Panc1 (cell line): Measurements from ENCODE around the gene ADPRH. TPM values are rescaled to one million over a fixed set of nuclear protein-coding genes. Genes with fewer than 3 reads are reported as not detected.

Experiments
- ATAC-seq: fragments of 200-7000 bp; cut with Tn5 transposase; 2 replicates; pipeline ENCODE4 v1.9.1; 2020; ENCODE audit warnings: mild to moderate bottlenecking, moderate library complexity
- BruUV-seq: library from RNA; stranded (reverse); fragments of 400-500 nt; replicated peaks from 2 replicates; lab custom pipeline; 2021; lab: Mats Ljungman, UMichigan
- CTCF ChIA-PET: fragments of 300-600 bp; sonication (Branson Sonifier 250); formaldehyde crosslinking; loops from one replicate; lab custom pipeline; 2022; ENCODE audit warnings: antibody characterized with exemption; lab: Charles Lee
- POLR2A ChIA-PET: fragments of 300-600 bp; sonication (Branson Sonifier 250); formaldehyde crosslinking; loops from one replicate; lab custom pipeline; 2022; ENCODE audit warnings: antibody characterized with exemption; lab: Charles Lee
- DNase-seq: peaks from one replicate; pipeline ENCODE4 v3.0.0-alpha.2; 2010; ENCODE audit warnings: low read depth, low spot score
- H3K27ac ChIP-seq: 2 replicates; pipeline ENCODE4 v1.5.1; 2011; ENCODE audit warnings: mild to moderate bottlenecking, low read length, inconsistent platforms
- H3K27me3 ChIP-seq: fragments of 200-500 bp; sonication (Bioruptor generic); 2 replicates; pipeline ENCODE4 v1.6.0; 2014; ENCODE audit warnings: low read length, inconsistent platforms; ENCODE audit not compliant: control insufficient read depth, insufficient read depth
- H3K36me3 ChIP-seq: fragments of 200-500 bp; sonication (Bioruptor generic); 2 replicates; pipeline ENCODE4 v1.5.1; 2014; ENCODE audit warnings: inconsistent platforms, mild to moderate bottlenecking, low read length, moderate library complexity; ENCODE audit not compliant: control insufficient read depth, insufficient read depth
- H3K4me1 ChIP-seq: 2 replicates; pipeline ENCODE4 v1.5.1; 2011; ENCODE audit warnings: inconsistent platforms, mild to moderate bottlenecking, low read length, moderate library complexity; ENCODE audit not compliant: control insufficient read depth, insufficient read depth
- H3K4me3 ChIP-seq, 2 experiments: 2 replicates each; pipeline ENCODE4 v1.5.1; 2011 to 2012; ENCODE audit warnings: low read depth in 2 of 2, low read length in 2 of 2, mild to moderate bottlenecking in 2 of 2, inconsistent platforms in 1 of 2, moderate library complexity in 1 of 2
- H3K9me3 ChIP-seq: fragments of 200-500 bp; sonication (Bioruptor generic); 2 replicates; pipeline ENCODE4 v1.5.1; 2014; ENCODE audit warnings: low read depth, mild to moderate bottlenecking, inconsistent platforms, low read length, moderate library complexity; ENCODE audit not compliant: control insufficient read depth, insufficient read depth
- POLR2AphosphoS5 ChIP-seq: IDR thresholded peaks from 2 replicates; pipeline ENCODE4 v1.6.1; 2012; ENCODE audit warnings: mild to moderate bottlenecking, low read depth, low read length, moderate library complexity
- REST ChIP-seq, 2 experiments: IDR thresholded peaks; 2 replicates each; pipeline ENCODE4 v1.6.1; 2011 to 2012; ENCODE audit warnings: low read depth in 2 of 2, control low read depth in 1 of 2, low read length in 1 of 2, mild to moderate bottlenecking in 1 of 2, moderate library complexity in 1 of 2; ENCODE audit not compliant: insufficient read depth in 1 of 2
- SIN3A ChIP-seq: IDR thresholded peaks from 2 replicates; pipeline ENCODE4 v1.6.1; 2012; ENCODE audit warnings: low read depth, mild to moderate bottlenecking, low read length, moderate library complexity, borderline replicate concordance; ENCODE audit not compliant: insufficient read depth
- TCF7L2 ChIP-seq: IDR thresholded peaks from 2 replicates; pipeline ENCODE4 v1.6.1; 2011; ENCODE audit warnings: mild to moderate bottlenecking, low read depth, low read length, inconsistent platforms
- in situ Hi-C: cut with HindIII; loops from 2 replicates; pipeline ENCODE4 v1.10.0; 2016; ENCODE audit warnings: low sequenced_read_pairs, low pct_unique_long_range_greater_than_20kb
- intact Hi-C: fragments of 100-400 bp; cut with micrococcal nuclease; formaldehyde crosslinking; loops from one replicate; pipeline ENCODE4 v1.10.0; 2022; ENCODE audit not compliant: unreplicated experiment
- total RNA-seq: library from RNA; stranded (reverse); gene quantifications from one replicate; pipeline ENCODE4 v1.2.1, GENCODE V29; 2021; ENCODE audit not compliant: unreplicated experiment
- TF ChIP-seq, protein P1 (sequence below): fragments of 450-650 bp; IDR thresholded peaks from 2 replicates; pipeline ENCODE4 v1.5.1; 2017; ENCODE audit warnings: mild to moderate bottlenecking

The ADPRH gene
- total RNA-seq, 1 experiment from 2014 or later = 7.8 TPM

DNA sequence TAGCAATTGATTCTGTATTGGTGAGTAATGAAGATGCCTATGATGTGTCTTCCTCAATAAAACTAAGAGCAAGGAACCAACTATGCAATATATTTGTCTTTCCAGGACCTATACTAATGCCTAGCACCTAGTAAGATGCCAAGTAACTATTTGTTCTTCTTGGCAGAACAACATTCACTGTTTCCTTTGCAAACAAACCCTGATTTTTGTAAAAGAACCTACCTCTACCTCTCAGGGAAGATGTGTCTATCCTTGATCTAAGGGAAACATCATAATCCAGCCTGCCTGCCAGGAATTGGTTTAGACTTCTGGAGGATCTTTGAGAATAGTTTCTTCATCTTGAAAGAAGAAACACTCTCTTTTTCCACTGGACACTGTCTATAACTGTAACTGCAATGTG, 3.8 kb upstream of the ADPRH start:
- no peak for DNase-seq
- intact Hi-C loops (no loop called here), in situ Hi-C loops (no loop called here)
- Histone ChIP-seq H3K36me3 (no peaks in the 10 kb centered on the region), H3K27ac (no peak overlapping the region), H3K4me1 (peaks cover 9% of the 10 kb centered on the region), H3K9me3 (no peaks in the 10 kb centered on the region), H3K4me3 (no peak overlapping the region), H3K27me3 (no peaks in the 10 kb centered on the region)
- TF ChIP-seq, protein P1, sequence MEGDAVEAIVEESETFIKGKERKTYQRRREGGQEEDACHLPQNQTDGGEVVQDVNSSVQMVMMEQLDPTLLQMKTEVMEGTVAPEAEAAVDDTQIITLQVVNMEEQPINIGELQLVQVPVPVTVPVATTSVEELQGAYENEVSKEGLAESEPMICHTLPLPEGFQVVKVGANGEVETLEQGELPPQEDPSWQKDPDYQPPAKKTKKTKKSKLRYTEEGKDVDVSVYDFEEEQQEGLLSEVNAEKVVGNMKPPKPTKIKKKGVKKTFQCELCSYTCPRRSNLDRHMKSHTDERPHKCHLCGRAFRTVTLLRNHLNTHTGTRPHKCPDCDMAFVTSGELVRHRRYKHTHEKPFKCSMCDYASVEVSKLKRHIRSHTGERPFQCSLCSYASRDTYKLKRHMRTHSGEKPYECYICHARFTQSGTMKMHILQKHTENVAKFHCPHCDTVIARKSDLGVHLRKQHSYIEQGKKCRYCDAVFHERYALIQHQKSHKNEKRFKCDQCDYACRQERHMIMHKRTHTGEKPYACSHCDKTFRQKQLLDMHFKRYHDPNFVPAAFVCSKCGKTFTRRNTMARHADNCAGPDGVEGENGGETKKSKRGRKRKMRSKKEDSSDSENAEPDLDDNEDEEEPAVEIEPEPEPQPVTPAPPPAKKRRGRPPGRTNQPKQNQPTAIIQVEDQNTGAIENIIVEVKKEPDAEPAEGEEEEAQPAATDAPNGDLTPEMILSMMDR = no peak
- no peak for TF ChIP-seq TCF7L2
- no peak for TF ChIP-seq REST (IDR thresholded peaks at IDR 0.05; ENCODE audit: insufficient read depth in 1 of 2, low read depth in 2 of 2, low read length in 1 of 2)
- no peak for TF ChIP-seq POLR2AphosphoS5
- TF ChIP-seq SIN3A = no peak
- ChIA-PET POLR2A (no interaction called here), CTCF (no interaction called here)
- no peak for ATAC-seq
- no TSS peak for BruUV-seq

DNA sequence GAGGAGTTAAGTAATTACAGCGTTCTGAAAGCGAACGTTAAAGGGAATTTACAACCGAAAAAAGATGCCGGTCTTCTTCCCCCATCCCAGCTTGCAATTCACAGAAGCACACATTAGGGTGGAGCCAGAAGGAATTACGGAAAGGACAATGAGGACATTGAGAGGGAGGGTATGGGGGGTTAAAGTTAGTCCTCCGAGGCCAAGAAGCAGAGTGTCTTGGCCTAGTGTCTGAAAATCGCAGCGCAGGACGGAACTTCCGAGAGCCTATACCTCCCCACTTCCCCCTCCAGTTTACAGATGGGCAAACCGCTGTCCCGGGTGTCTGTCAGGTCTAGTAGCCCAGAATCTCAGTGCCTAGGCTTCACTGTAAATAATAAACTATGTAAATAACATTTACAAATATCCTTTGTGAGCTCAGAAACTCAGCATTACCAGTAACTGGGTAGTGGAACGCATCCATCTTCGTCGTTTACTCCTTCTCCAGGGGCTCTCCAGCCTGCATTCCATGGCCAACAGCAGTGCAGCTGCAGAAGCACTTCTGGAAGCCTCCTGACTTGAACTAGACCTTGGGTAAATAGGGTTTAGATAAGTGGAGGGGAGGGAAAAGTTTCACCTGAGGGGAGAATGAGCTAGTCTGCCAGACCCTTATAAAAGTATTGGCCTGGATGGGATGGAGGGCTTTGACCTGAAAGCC, 922 bp downstream of the ADPRH start:
- POLR2A ChIA-PET = interaction anchor here (0.5 to 0.6 kb wide), 2 partner anchors 226 to 838 kb away, joined by 6 to 7 read pairs; no protein-coding TSS in a partner anchor
- no peak for DNase-seq
- ATAC-seq = peak; percentile 78
- TF ChIP-seq POLR2AphosphoS5 (no peak), TCF7L2 (0 out of 2 replicates have a peak, but pooled peaks have one; percentile 6)
- Histone ChIP-seq H3K4me3 (peak overlapping the region; percentile 51 to 77), H3K27ac (peak overlapping the region; percentile 93), H3K36me3 (no peaks in the 10 kb centered on the region), H3K4me1 (peaks cover 10% of the 10 kb centered on the region), H3K27me3 (no peaks in the 10 kb centered on the region), H3K9me3 (no peaks in the 10 kb centered on the region)
- in situ Hi-C loops (no loop called here), intact Hi-C loops (no loop called here)
- CTCF ChIA-PET = no interaction called here
- TSS peak; percentile 80 for BruUV-seq

- no peaks in the 10 kb centered on the region for H3K9me3 ChIP-seq
- TF ChIP-seq, protein P1 = no peak
- TF ChIP-seq REST (IDR thresholded peaks at IDR 0.05; ENCODE audit: insufficient read depth in 1 of 2, low read depth in 2 of 2, low read length in 1 of 2) (no peak), TCF7L2 (no peak), SIN3A (no peak), POLR2AphosphoS5 (no peak)
- DNase-seq (no peak), ATAC-seq (no peak)
- intact Hi-C loops = no loop called here
- BruUV-seq = no TSS peak
- CTCF ChIA-PET = interaction anchor here (0.5 kb wide), 1 partner anchor 491 kb away, joined by 7 read pairs; no protein-coding TSS in a partner anchor
- no peak overlapping the region for H3K27ac ChIP-seq
- H3K27me3 ChIP-seq = no peaks in the 10 kb centered on the region
- POLR2A ChIA-PET = no interaction called here
- no peak overlapping the region for H3K4me3 ChIP-seq
- no peaks in the 10 kb centered on the region for H3K36me3 ChIP-seq
- H3K4me1 ChIP-seq = peaks cover 10% of the 10 kb centered on the region
- in situ Hi-C loops = no loop called here
Observed at GRCh38 chr3:119582178-119582577, 2.9 kb downstream of the ADPRH start.
